ENCODE measurements around the gene SLC25A30.

GRCh38 chr13:45406421-45406820, 11.8 kb downstream of the SLC25A30 start:
- no peak for TF ChIP-seq CTCF (IDR thresholded peaks at IDR 0.05)
- TF ChIP-seq POLR2AphosphoS5 (IDR thresholded peaks at IDR 0.05): no peak
